HFFc6 (cell line): ENCODE results near the gene GUCD1. TPM values are rescaled to one million over a fixed set of nuclear protein-coding genes. Genes with fewer than 3 reads are reported as not detected.
"Not testable (repeated sequence)": the region's sequence is repeated elsewhere in the genome, so short reads cannot be mapped to it uniquely, and the experiment has no call there.

Experiments
- DNase-seq: peaks from one replicate; pipeline ENCODE4 v3.0.0-alpha.2; 2018
- H3K27ac Mint-ChIP-seq: 2 replicates; pipeline ENCODE4 v1.8.0; 2020; ENCODE audit warnings: mild to moderate bottlenecking, mixed read lengths
- H3K27me3 Mint-ChIP-seq: 2 replicates; pipeline ENCODE4 v1.8.0; 2021; ENCODE audit warnings: mild to moderate bottlenecking, moderate library complexity, mixed read lengths; ENCODE audit not compliant: insufficient read depth
- H3K36me3 Mint-ChIP-seq: 2 replicates; pipeline ENCODE4 v1.8.0; 2021; ENCODE audit warnings: low read depth, mixed read lengths
- H3K4me1 Mint-ChIP-seq: 2 replicates; pipeline ENCODE4 v1.8.0; 2020; ENCODE audit warnings: low read depth, mixed read lengths
- H3K4me3 Mint-ChIP-seq: 2 replicates; pipeline ENCODE4 v1.8.0; 2020; ENCODE audit warnings: mild to moderate bottlenecking, moderate library complexity, mixed read lengths
- H3K9me3 Mint-ChIP-seq: 2 replicates; pipeline ENCODE4 v1.8.0; 2020; ENCODE audit warnings: mild to moderate bottlenecking, mixed read lengths
- CTCF ChIP-seq: fragments of 200-600 bp; sonication (generic); IDR thresholded peaks from 2 replicates; pipeline ENCODE4 v1.5.0; 2021; ENCODE audit warnings: antibody characterized with exemption, mild to moderate bottlenecking
- total RNA-seq, 6 experiments: library from RNA; stranded (reverse); fragmentation: NEBNext Ultra II Directional; extraction: Animal tissue kit (Norgen Biotek cat#: 25700); gene quantifications; 2 replicates in 1 of 6; 3 replicates in 5 of 6; pipeline ENCODE4 v1.2.3, GENCODE V29; 2021

Gene GUCD1
- total RNA-seq, 6 experiments from 2014 or later, result 82.4 to 99.5 (median 89.0) TPM

GRCh38 chr22:24599514-24599913 is 44.6 kb upstream of the GUCD1 start:
- no peak for DNase-seq

GRCh38 chr22:24597076-24597475 is 42.1 kb upstream of the GUCD1 start:
- not testable (repeated sequence) for H3K4me1 Mint-ChIP-seq, H3K4me3 Mint-ChIP-seq, H3K36me3 Mint-ChIP-seq, H3K27me3 Mint-ChIP-seq, H3K27ac Mint-ChIP-seq, DNase-seq, H3K9me3 Mint-ChIP-seq

More at GRCh38 chr22:24599514-24599913, 44.6 kb upstream of the GUCD1 start:
- no peaks in the 10 kb centered on the region for H3K9me3 Mint-ChIP-seq
- no peaks in the 10 kb centered on the region for H3K36me3 Mint-ChIP-seq
- peaks cover 1% of the 10 kb centered on the region; the same call in 1 of the 2 replicates for H3K27me3 Mint-ChIP-seq
- no peak overlapping the region for H3K4me3 Mint-ChIP-seq
- no peak overlapping the region for H3K27ac Mint-ChIP-seq
- H3K4me1 Mint-ChIP-seq, result peaks cover 14% of the 10 kb centered on the region
- no peak for TF ChIP-seq CTCF

- no peaks in the 10 kb centered on the region for H3K9me3 Mint-ChIP-seq
- DNase-seq, result no peak
- H3K36me3 Mint-ChIP-seq, result no peaks in the 10 kb centered on the region
- peaks cover 3% of the 10 kb centered on the region; the same call in 1 of the 2 replicates for H3K27me3 Mint-ChIP-seq
- no peak for TF ChIP-seq CTCF
- H3K27ac Mint-ChIP-seq, result no peak overlapping the region
- H3K4me1 Mint-ChIP-seq, result no peaks in the 10 kb centered on the region
- H3K4me3 Mint-ChIP-seq, result no peak overlapping the region
Observed at GRCh38 chr22:24595863-24596262, 40.9 kb upstream of the GUCD1 start.

GRCh38 chr22:24595228-24595627 is 40.3 kb upstream of the GUCD1 start:
- Mint-ChIP-seq H3K4me1 (no peaks in the 10 kb centered on the region), H3K27me3 (peaks cover 3% of the 10 kb centered on the region), H3K4me3 (no peak overlapping the region), H3K9me3 (no peaks in the 10 kb centered on the region), H3K27ac (no peak overlapping the region), H3K36me3 (no peaks in the 10 kb centered on the region)
- no peak for DNase-seq
- TF ChIP-seq CTCF, result no peak

- Mint-ChIP-seq H3K4me3 (no peak overlapping the region), H3K4me1 (no peaks in the 10 kb centered on the region), H3K9me3 (no peaks in the 10 kb centered on the region), H3K27ac (no peak overlapping the region), H3K36me3 (no peaks in the 10 kb centered on the region), H3K27me3 (peaks cover 3% of the 10 kb centered on the region)
- no peak for DNase-seq
- TF ChIP-seq CTCF, result no peak
Observed at GRCh38 chr22:24594569-24595120, 39.7 kb upstream of the GUCD1 start.

GRCh38 chr22:24593836-24594568 is 39.1 kb upstream of the GUCD1 start:
- H3K27me3 Mint-ChIP-seq, result peaks cover 3% of the 10 kb centered on the region
- H3K27ac Mint-ChIP-seq, result no peak overlapping the region
- no peak for DNase-seq
- H3K4me1 Mint-ChIP-seq, result no peaks in the 10 kb centered on the region
- no peak overlapping the region for H3K4me3 Mint-ChIP-seq
- TF ChIP-seq CTCF, result no peak
- H3K9me3 Mint-ChIP-seq, result no peaks in the 10 kb centered on the region
- H3K36me3 Mint-ChIP-seq, result no peaks in the 10 kb centered on the region

GRCh38 chr22:24593559-24593835 is 38.6 kb upstream of the GUCD1 start:
- not testable (repeated sequence) for H3K9me3 Mint-ChIP-seq, DNase-seq, H3K27me3 Mint-ChIP-seq, H3K4me1 Mint-ChIP-seq, H3K36me3 Mint-ChIP-seq
- Mint-ChIP-seq H3K27ac (peak overlapping the region; percentile 55; the same call in 1 of the 2 replicates), H3K4me3 (peak overlapping the region; percentile 79)
